GM21423 (cell line): Measurements from ENCODE around the gene NKAIN2.
"Not testable (repeated sequence)": the region's sequence is repeated elsewhere in the genome, so short reads cannot be mapped to it uniquely, and the experiment has no call there.

Experiments
- ATAC-seq: cut with Tn5 transposase; IDR thresholded peaks from one replicate; pipeline ENCODE4 v1.9.1; 2021; ENCODE audit warnings: mild to moderate bottlenecking, moderate library complexity; ENCODE audit not compliant: unreplicated experiment

NKAIN2 gene

GRCh38 chr6:123956492-123957139 lies 153.0 kb downstream of the NKAIN2 start:
- no peak for ATAC-seq

- no peak for ATAC-seq
These were observed 158.8 kb downstream of the NKAIN2 start for GRCh38 chr6:123962508-123962907.

- ATAC-seq: no peak
These were observed 162.2 kb downstream of the NKAIN2 start for GRCh38 chr6:123965894-123966293.

GRCh38 chr6:123966618-123967017 lies 163.0 kb downstream of the NKAIN2 start:
- ATAC-seq: no peak

GRCh38 chr6:123967905-123968304 lies 164.2 kb downstream of the NKAIN2 start:
- ATAC-seq: no peak

GRCh38 chr6:123972600-123973294 lies 169.1 kb downstream of the NKAIN2 start:
- no peak for ATAC-seq

GRCh38 chr6:123980311-123980710 lies 176.6 kb downstream of the NKAIN2 start:
- ATAC-seq: no peak

- ATAC-seq: no peak
These were observed 183.3 kb downstream of the NKAIN2 start for GRCh38 chr6:123986938-123987337.

- ATAC-seq: not testable (repeated sequence)
These were observed 186.3 kb downstream of the NKAIN2 start for GRCh38 chr6:123989918-123990317.

- no peak for ATAC-seq
These were observed 186.7 kb downstream of the NKAIN2 start for GRCh38 chr6:123990376-123990775.

- no peak for ATAC-seq
These were observed 190.5 kb downstream of the NKAIN2 start for GRCh38 chr6:123994168-123994567.

- no peak for ATAC-seq
These were observed 191.4 kb downstream of the NKAIN2 start for GRCh38 chr6:123994891-123995635.

- no peak for ATAC-seq
These were observed 193.6 kb downstream of the NKAIN2 start for GRCh38 chr6:123997223-123997622.

- no peak for ATAC-seq
These were observed 198.9 kb downstream of the NKAIN2 start for GRCh38 chr6:124002377-124003081.

GRCh38 chr6:124007266-124007665 lies 203.6 kb downstream of the NKAIN2 start:
- ATAC-seq: no peak

- ATAC-seq: no peak
These were observed 204.6 kb downstream of the NKAIN2 start for GRCh38 chr6:124008000-124008987.

- ATAC-seq: no peak
These were observed 205.5 kb downstream of the NKAIN2 start for GRCh38 chr6:124008988-124009765.

GRCh38 chr6:124010574-124010973 lies 206.9 kb downstream of the NKAIN2 start:
- no peak for ATAC-seq

GRCh38 chr6:124011180-124011579 lies 207.5 kb downstream of the NKAIN2 start:
- ATAC-seq: no peak
